Measurements from ENCODE around the gene LIMK2. TPM values are rescaled to one million over a fixed set of nuclear protein-coding genes. Genes with fewer than 3 reads are reported as not detected.

Gene LIMK2
- polyA plus RNA-seq, 1 donor (not counting 4 experiments of a cell fraction or from before 2014, with no cell fraction given), result 42.6 TPM

- dilution Hi-C loops (cut with MboI; ENCODE audit: extremely low pct_ligation_motif_present, low sequenced_read_pairs), result no loop called here
- FAIRE-seq (peak; percentile 97), DNase-seq (ENCODE audit: low read depth, low spot score) (no peak)
- no peak for TF ChIP-seq EZH2 (IDR thresholded peaks at IDR 0.05; ENCODE audit: low read length)
- TF ChIP-seq CTCF (optimal IDR thresholded peaks at IDR 0.05 in 1 of 3, IDR thresholded peaks at IDR 0.05 in 1 of 3, conservative IDR thresholded peaks at IDR 0.05 in 1 of 3; ENCODE audit: extremely low read depth in 1 of 3, insufficient read depth in 2 of 3, low read length in 3 of 3), result peak in 1 of 3 experiments; percentile 25
- Histone ChIP-seq H4K20me1 (ENCODE audit: control insufficient read depth, extremely low read depth, insufficient read depth, low read length) (no peaks in the 10 kb centered on the region), H3K9ac (ENCODE audit: control insufficient read depth, extremely low read depth, insufficient read depth, low read length) (peak overlapping the region; percentile 63), H3K9me1 (ENCODE audit: control insufficient read depth, extremely low read depth, insufficient read depth, low read length) (no peaks in the 10 kb centered on the region), H3K4me2 (ENCODE audit: control insufficient read depth, extremely low read depth, insufficient read depth, low read depth, low read length) (peak overlapping the region; percentile 94), H3K36me3 (ENCODE audit: control insufficient read depth in 2 of 2, extremely low read depth in 1 of 2, insufficient read depth in 2 of 2, low read length in 2 of 2) (peaks cover 0 to 3% of the 10 kb centered on the region in 2 experiments), H3K27ac (ENCODE audit: control insufficient read depth, insufficient read depth, low read length) (peak overlapping the region; percentile 78), H2AFZ (ENCODE audit: control insufficient read depth, low read length) (no peak overlapping the region), H3K9me3 (ENCODE audit: control insufficient read depth, low read depth, low read length) (no peaks in the 10 kb centered on the region), H3K27me3 (ENCODE audit: control insufficient read depth, extremely low read depth, insufficient read depth, low read length) (no peaks in the 10 kb centered on the region), H3K79me2 (ENCODE audit: control insufficient read depth, insufficient read depth, low read length) (peaks cover 7% of the 10 kb centered on the region), H3K4me1 (ENCODE audit: control insufficient read depth, extremely low read depth, insufficient read depth, low read length) (peaks cover 40% of the 10 kb centered on the region), H3K4me3 (ENCODE audit: control insufficient read depth in 2 of 3, extremely low read depth in 1 of 3, insufficient read depth in 2 of 3, low read depth in 1 of 3, low read length in 3 of 3) (peak overlapping the region; percentile 25 to 73 (median 59))
These were observed 31.4 kb downstream of the LIMK2 start for GRCh38 chr22:31243339-31244045.

- H3K79me2 ChIP-seq (ENCODE audit: control insufficient read depth, insufficient read depth, low read length), result peaks cover 15% of the 10 kb centered on the region
These were observed 32.2 kb downstream of the LIMK2 start for GRCh38 chr22:31244046-31244942.

More at GRCh38 chr22:31244046-31244942, 32.2 kb downstream of the LIMK2 start:
- peak; percentile 87 for FAIRE-seq
- Histone ChIP-seq H2AFZ (ENCODE audit: control insufficient read depth, low read length) (no peak overlapping the region), H3K27me3 (ENCODE audit: control insufficient read depth, extremely low read depth, insufficient read depth, low read length) (no peaks in the 10 kb centered on the region), H3K27ac (ENCODE audit: control insufficient read depth, insufficient read depth, low read length) (peak overlapping the region; percentile 78), H4K20me1 (ENCODE audit: control insufficient read depth, extremely low read depth, insufficient read depth, low read length) (no peaks in the 10 kb centered on the region), H3K4me1 (ENCODE audit: control insufficient read depth, extremely low read depth, insufficient read depth, low read length) (peaks cover 40% of the 10 kb centered on the region), H3K36me3 (ENCODE audit: control insufficient read depth in 2 of 2, extremely low read depth in 1 of 2, insufficient read depth in 2 of 2, low read length in 2 of 2) (peaks cover 0 to 3% of the 10 kb centered on the region in 2 experiments), H3K9me3 (ENCODE audit: control insufficient read depth, low read depth, low read length) (no peaks in the 10 kb centered on the region), H3K9me1 (ENCODE audit: control insufficient read depth, extremely low read depth, insufficient read depth, low read length) (no peaks in the 10 kb centered on the region), H3K4me3 (ENCODE audit: control insufficient read depth in 2 of 3, extremely low read depth in 1 of 3, insufficient read depth in 2 of 3, low read depth in 1 of 3, low read length in 3 of 3) (peak overlapping the region in 2 of 3 experiments; percentile 59 to 73), H3K4me2 (ENCODE audit: control insufficient read depth, extremely low read depth, insufficient read depth, low read depth, low read length) (peak overlapping the region; percentile 94), H3K9ac (ENCODE audit: control insufficient read depth, extremely low read depth, insufficient read depth, low read length) (peak overlapping the region; percentile 63)
- TF ChIP-seq CTCF (optimal IDR thresholded peaks at IDR 0.05 in 1 of 3, IDR thresholded peaks at IDR 0.05 in 1 of 3, conservative IDR thresholded peaks at IDR 0.05 in 1 of 3; ENCODE audit: extremely low read depth in 1 of 3, insufficient read depth in 2 of 3, low read length in 3 of 3) (no peak), EZH2 (IDR thresholded peaks at IDR 0.05; ENCODE audit: low read length) (no peak)
- dilution Hi-C loops (cut with MboI; ENCODE audit: extremely low pct_ligation_motif_present, low sequenced_read_pairs), result no loop called here
- DNase-seq (ENCODE audit: low read depth, low spot score), result no peak
